HG02840 (cell line): ENCODE data around the gene CRYBA4.

Experiments
- ATAC-seq: cut with Tn5 transposase; IDR thresholded peaks from one replicate; pipeline ENCODE4 v1.9.1; 2021; ENCODE audit warnings: mild to moderate bottlenecking, moderate library complexity, moderate number of reproducible peaks; ENCODE audit not compliant: unreplicated experiment, low FRiP score

CRYBA4 gene

DNA sequence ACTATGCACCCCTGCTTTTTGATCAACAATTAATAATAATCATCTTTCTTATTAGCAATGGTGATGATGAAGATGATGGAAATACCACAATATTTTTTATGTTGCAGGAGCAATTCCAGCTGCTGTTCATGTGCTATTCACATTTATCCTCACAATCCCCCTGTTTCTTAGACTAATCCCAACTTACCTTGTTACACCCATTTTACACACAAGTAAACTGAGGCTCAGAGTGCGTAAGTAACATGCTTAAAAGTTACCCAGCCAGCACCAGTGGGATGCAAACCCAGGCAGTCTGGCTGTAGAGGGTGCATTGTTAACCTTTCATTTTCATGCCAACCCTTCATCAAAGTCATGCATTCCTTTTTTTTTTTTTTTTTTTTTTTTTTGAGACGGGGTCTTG is 1.6 kb upstream of the CRYBA4 start:
- ATAC-seq, result no peak

DNA sequence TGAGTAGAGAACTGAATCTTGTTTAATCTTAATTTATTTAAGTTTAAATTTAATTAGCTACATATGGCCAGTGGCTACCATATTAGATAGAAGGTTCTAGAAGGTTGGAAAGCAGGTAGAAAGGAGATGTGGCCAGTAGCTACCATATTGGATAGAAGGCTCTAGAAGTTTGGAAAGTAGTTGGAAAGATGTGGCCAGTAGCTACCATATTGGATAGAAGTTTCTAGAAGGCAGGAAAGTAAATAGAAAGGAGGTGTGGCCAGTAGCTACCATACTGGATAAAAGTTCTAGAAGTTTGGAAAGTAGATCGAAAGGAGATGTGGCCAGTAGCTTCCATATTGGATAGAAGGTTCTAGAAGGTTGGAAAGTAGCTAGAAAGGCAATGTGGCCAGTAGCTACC is 2.2 kb downstream of the CRYBA4 start:
- ATAC-seq, result no peak

DNA sequence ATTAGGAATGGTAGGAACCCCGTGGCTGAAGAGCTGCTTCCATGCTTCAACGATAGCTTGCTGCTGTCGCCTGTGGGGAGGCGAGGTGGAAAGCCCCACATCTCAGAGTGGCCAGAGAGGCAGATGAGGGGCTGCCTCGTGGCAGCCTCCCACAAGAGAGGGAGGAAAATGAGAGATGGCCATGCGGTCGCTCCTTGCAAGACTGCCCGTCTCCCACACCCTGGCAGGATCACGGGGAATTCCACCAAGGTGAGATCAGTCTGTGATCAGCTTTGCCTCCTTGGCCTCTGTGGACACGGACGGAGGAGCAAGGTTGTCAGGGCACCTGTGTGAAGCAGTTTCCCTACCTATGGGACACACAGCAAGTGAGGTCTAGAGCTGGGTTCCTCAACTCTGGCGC is 3.0 kb downstream of the CRYBA4 start:
- ATAC-seq, result no peak

DNA sequence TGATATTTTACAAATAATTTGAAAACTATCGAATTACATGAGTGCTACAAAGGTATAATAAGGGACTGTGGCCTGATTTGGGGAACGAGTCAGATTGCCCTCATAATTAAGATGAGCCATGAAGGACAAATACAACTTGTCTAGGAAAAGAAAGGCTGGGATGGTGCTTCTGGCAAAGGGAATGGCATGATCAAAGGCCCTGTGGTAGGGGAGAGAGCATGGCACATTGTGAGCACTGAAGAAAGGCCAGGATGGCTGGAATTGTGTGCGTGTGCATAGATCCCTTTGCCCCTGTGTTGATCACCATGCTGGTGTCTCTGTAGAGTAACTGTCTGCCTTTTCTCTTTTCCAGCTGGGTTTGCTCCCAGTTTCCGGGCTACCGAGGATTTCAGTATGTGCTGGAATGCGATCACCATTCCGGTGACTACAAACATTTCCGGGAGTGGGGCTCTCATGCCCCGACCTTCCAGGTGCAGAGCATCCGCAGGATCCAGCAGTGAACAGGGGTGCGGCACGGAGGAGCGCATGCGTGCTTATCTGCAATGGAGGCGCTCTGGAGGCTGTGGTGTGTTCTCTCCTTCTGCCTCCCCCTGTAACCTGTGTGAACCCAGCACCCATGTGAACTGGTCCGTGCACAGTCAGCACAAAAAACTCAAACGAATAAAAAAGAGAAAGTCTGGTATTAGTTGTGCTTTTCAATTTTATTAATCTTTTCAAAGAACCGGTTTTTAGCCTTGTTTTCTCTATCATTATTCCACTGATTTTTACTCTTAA is 8.4 kb downstream of the CRYBA4 start:
- ATAC-seq, result no peak

DNA sequence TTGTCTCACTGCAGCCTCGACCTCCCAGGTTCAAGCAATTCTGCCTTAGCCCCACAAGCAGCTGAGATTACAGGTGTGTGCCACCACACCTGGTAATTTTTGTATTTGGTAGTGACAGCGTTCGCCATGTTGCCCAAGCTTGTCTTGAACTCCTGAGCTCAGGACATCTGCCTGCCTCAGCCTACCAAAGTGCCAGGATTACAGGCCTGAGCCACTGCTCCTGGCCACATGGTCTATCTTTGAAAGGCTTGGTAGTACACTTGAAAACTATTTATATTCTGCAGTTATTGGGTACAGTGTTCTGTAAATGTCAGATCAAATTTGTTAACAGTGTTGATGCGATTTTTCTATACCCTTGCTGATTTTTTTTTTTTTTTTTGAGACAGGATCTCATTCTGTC is 9.5 kb downstream of the CRYBA4 start:
- no peak for ATAC-seq

DNA sequence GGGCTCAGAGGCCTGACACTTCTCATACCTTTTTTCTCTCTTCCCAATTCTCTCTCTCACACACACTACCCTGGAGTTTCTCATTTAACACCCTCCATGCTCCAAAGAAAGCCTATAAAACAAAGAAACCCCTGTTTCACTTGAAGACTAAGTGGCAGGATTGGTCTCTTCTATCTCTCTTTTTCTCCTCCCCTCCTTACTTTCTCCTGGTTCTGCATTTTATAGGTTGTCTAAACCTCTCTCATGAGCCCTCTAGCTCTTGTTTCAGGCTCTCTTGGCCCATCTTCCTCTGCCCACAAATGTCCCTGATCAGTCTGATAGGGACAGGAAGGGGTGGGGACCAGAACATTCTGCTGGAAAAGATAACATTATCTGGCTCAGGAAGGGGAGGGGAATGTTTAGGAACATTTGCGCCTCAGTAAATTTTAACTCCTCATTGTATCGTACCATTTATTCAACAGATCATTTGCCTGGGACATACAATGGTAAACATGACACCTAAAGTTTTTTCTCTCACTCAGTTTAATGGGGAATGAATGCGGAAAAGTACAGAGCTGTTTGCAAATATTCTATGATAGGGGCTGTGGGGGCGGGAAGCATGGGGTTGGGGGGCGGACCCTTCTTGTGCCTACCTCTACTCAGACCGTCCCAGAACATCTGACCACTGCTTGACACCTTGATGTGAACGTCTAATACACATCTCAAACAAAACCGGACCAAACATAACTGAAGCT is 10.8 kb downstream of the CRYBA4 start:
- no peak for ATAC-seq

DNA sequence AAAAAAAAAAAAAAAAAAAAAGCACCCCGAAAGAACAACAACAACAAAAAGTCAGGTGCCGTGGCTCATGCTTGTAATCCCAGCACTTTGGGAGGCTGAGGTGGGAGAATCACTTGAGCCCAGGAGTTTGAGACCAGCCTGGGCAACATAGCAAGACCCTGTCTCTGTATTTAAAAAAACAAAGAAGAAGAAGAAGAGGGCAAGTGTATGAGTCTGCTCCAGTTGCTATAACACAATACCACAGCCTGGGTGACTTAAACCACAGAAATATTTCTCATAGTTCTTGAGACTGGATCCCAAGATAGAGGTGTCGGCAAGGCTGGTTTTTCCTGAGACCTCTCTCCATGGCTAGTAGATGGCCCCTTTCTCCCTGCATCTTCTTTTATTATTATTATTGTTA is 12.4 kb downstream of the CRYBA4 start:
- ATAC-seq, result no peak

DNA sequence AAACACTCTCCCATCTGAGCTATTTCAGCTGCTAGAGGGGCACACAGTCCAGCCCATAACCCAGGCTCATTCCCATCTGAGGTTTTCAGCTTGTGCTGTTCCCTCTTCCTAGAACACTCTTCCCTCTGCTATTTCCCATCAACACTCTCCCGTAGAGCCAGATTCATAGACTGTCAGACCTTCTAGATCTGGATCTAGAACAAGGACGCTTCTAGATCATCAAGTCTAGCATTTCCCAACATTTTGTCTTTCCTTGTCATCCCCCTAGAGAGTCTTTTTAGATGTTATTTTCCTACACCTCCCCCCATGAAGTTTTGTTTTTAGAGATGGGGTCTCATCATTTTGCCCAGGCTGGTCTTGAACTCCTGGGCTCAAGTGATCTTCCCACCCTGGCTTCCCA is 13.4 kb downstream of the CRYBA4 start:
- ATAC-seq, result no peak

DNA sequence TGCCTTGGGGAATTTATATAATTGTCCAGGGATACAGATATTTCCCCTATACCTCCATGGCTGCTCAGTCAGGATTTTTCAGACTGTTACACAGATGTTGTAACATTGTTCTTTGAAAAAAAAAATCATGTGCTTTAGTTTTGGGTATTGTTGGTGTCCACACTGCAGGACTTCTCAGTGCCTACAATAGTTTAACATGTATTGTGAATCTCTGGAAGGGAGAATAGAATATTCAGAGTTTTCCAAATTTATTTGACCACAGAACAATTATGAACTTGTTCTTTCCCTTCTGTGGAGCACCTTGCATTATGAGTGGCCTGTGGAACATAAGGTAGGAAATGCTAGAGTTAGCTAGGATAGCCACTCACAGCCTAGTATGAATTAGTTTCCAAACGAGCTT is 14.5 kb downstream of the CRYBA4 start:
- ATAC-seq, result no peak

DNA sequence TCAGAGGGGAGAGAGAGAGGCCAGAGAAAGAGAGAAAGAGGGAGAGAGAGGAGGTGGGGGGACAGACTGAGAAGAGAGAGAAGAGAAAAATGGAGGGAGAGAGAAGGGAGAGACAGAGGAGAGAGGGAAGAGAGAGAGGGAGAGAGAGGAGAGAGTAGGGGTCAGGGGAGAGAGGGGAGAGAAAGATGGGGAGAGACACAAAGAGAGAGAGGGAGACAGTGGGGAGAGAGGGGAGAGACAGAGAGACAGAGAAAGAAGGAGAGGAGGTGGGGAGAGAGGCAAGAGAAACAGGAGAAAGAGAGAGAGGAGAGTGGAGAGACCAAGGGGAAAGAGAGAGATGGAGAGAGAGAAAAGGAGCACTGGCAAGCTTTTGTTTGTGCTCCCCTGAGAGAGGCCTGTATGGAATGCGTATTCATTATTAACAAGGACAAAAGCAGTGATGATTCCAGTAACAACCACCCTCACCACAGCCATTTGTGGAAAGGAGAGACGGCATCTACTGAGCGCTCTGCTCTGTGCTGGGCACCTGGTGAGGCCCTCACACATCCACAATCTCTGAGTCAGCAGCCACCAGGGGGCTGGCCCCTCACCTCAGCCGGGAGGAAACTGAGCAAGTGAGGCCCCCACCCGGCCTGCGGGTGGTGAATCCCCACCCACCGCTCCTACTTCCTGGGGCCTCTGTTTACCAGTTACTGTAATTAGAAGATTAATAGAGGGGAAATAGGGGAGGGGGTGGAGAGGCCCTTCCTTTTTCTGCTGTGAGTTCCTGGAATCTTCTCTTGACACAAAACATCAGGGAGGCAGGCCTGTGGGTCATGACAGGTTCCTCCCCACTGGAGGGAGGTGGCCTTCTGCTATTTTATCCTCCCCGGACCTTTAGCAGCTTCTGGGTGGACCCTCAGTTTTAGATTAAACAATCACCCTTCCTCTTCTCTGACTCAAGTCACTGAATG is 21.0 kb downstream of the CRYBA4 start:
- no peak for ATAC-seq

DNA sequence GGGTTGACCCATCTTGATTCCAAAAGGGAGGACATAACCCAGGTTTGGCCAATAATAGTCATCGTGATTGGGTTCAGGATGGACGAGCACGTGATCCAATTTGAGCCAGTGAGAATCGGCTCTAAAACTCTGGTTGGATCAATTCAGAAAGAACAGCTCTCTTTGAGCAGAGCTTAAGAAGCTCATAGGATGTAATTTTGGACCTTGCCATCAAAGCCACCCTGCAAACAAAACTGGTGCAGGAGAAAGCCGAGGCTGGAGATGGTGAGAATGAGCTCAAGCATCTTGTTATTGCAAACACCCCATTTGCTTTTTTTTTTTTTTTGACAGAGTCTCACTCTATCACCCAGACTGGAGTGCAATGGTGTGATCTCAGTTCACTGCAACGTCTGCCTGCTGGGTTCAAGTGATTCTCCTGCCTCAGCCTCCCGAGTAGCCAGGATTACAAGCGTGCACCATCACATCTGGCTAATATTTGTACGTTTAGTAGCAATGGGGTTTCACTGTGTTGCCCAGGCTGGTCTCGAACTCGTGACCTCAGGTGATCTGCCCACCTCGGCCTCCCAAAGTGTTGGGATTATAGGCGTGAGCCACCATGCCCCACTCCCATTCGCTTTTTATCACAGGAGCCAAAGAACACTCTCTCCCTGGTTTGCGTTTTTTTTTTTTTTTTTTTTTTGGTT is 21.8 kb downstream of the CRYBA4 start:
- ATAC-seq, result no peak

DNA sequence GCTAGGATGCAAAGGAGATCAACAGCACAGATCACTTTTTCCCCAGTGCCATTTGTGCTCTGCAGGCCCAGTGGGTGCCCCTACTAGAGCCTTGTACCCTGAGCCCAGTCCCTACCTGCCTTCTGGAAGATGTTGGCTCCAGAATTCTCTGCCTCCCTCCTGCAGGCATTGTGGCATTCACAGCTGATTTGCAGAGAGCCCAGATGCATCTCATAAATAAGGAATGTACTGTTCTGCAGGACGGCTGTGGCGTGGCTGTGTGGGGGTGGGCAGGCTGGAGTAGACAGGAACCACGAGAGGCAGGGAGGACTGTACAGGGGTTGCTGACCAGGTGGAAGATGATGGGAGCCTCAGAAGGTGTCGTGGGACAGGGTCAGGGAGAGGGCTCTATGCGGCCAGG is 24.4 kb downstream of the CRYBA4 start:
- no peak for ATAC-seq

DNA sequence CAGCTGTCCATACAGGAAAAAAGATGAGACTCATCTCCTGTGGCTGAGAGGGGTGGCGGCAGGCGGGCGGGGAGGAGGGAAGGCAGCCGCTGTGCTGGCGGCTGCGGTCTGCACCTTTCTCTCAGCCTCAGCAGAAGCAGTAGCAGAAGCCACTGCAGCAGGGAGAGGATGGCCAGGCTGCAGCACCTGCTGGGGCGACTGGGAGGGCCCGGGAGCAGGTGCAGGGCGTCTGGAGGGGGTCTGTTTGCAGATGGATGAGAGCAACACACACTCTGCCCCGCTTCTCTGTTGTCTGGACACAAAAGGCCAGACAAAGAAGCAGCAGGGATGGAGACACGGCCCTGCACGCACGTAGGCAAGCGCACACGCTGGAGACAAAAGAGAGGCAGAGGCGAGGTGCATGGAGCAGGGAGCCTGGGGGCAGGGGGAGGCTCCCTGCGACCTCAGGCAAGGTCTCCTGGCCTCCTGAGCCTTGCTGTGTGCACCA is 26.3 kb downstream of the CRYBA4 start:
- ATAC-seq, result no peak

DNA sequence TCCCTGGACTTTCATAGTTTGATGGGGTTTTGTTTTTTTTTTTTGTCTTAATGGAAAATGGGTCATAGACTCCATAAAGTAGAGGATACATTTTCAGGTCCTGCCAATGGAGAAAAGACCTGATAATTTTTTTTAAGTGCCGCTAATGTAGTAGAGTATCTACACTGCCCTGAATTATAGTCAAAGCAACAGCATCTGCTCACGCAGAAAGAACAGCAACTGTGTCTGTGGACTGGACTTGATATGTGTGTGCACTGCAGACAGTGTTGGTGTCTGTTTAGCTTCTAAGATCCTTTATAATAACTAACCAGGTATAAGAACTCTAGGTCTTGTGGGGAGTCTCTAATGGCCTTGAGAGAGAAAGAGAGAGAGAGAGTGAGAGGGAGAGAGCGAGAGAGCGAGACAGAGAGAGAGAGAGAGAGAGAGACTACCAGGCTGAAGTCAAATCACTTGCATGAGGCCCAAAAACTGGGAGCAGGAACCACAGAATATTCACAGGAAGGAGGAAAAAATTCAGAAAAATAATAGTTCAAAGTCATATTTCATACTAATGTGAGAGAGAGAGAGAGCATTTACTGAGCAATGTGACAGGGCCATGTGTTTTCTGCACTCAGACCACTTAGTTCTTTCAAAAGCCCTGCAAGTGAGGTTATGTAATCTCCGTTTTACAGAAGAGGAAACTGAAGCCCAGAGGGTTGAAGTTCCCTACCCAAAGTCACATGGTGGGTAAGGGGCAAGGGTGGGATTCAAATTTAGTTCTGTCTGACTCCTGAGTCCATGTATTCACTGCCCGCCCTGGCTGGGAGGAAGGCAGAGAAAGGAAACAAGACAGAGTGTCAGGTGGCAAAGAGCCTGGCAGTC is 27.0 kb downstream of the CRYBA4 start:
- no peak for ATAC-seq

DNA sequence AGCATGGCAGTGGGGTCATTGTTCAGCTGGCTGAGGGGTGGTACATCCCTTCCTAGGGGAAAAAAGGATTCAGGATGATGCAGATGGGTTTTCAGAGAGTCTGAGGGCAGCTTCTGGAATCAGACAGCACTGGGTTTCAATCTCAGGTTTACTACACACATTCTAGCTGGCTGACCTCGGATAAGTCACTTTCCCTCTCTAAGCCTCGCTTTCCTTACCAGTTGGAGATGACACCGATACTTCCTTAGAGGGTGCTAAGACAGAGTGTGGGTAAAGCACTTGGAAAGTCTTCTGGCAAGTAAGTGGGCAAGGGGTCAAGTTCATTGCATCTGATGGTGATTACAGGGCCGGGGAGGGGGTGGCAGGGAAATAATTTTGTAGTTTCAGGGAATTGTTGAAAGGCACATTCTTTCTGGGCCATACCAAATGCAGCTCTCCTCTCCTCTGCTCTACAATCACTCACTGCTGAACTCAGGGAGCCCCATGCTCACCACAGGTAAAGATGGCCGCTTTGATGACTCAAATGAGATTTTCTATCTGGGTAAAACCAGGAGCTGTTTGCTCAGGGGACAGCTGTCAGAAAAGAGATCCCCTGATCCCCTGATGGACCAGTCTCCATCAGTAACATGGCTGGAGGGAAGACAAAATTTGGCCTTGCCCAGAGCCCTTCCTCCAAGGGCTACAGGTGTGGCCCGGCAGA is 29.1 kb downstream of the CRYBA4 start:
- no peak for ATAC-seq

DNA sequence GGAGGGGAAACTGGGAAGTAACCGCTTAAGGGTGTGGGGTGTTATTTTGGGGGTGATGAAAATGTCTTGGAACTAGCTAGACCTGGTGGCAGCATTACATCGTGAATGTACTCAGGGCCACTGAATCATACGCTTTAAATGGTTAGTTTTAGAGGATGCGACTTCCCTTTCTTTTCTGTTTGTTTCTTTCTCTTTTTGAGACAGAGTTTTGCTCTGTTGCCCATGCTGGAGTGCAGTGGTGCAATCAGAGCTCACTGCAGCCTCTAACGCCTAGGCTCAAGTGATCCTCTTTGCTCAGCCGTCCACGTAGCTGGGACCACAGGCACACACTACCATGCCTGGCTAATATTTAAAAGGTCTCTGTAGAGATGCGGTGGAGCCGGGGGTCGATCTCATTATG is 30.1 kb downstream of the CRYBA4 start:
- ATAC-seq, result no peak

DNA sequence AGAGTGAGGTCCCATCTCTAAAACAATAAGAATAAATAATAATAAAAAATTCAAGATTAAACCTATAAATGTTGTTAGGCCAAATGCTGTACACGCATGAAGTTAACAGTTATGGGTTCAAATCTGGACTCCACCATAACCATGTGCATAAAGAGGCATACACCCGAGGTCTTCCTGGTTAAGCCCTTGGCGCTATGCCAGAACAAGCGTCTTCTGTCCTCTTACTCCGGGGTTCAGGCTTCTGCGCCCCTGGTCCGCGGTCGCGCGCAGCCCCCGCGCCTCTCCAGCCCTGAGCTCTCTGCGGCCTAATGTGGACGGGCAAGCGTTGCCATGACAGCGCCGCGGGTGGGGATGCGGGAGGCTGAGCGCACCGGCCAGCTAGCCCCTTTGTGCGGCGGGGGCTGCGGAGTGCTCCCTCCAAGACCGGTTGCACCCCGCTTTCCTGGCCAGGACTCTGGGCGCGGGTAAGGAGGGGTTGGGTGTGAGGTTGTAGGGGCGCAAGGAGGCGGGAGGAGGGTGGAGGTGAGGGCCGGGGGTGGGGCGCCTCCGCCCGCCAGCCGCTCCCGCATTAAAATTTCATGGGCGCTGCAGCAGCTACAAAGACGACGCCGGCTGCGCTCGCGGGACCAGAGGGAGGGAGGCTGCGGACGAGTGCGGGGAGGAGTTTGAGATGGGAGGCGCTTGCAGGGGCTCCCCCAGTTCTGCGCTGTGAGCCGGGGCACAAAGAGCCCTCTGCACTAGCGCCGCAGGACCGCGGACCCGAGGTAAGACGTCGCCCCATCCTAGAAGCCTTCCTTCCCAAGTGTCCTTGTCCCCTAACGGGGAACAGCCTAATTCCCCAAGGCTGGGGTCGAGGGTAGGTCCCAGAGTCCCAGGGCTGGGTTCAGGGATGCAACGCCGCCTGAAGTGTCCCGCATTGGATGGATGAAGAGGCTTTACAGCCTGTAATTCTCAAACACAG is 35.4 kb downstream of the CRYBA4 start, which contains the start of gene MIAT:
Gene MIAT (plus strand): TSS at position 698 of the 961 bp plus-strand sequence.
- no peak for ATAC-seq

DNA sequence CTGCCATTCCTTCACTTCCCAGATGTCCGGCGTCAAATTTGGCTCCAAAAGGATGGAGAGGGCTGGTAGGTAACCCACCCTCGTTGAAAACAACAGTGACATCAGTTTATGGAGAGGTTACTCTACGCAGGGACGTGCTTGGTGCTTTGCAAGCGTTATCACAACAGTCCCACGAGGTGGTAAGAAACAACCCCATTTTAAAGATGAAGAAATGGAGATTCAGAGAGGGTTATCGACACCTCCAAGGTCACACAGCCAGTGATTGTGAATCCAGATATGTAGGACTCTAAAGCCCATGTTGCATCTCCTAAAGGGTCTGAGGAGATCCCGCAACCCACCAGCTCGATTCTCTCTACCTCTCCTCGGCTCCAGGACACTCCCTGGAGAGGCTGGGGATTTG is 36.4 kb downstream of the CRYBA4 start:
- no peak for ATAC-seq
